ENCODE data around the gene ITGB1. TPM values are rescaled to one million over a fixed set of nuclear protein-coding genes. Genes with fewer than 3 reads are reported as not detected.
A peak's percentile ranks its signal among the peaks of the same experiment; 100 is the strongest.

Gene ITGB1
- total and polyA plus RNA-seq, 9 of the 15 experiments (the other 6 are each of a cell fraction or from before 2014, with no cell fraction given): 40.2 to 194 (median 155) TPM

DNA sequence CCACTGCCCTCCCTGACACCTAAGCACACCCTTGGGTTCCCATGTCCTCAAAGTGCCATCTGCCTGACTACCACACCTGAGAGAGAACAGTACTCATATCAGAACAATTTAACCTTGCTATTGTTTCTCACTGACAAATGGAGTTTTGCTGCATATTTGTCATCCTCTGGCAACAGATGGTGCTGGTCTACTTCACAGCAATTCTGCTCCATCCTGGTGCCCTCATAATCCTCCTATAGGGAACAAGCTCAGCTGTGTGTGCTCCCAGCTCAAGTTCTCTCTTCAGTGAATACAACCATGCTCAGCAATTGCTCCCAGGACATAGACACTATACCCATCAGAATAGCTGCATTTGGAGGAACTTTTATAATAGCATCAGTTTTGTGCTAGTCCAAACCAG, 32.8 kb upstream of the ITGB1 start:
- in situ Hi-C loops (cut with MboI) (no loop called here), intact Hi-C loops (cut with micrococcal nuclease) (no loop called here)
- Histone ChIP-seq H3K4me2 (ENCODE audit: insufficient read depth, low read length) (no peak overlapping the region), H2AFZ (ENCODE audit: low read depth, low read length) (no peak overlapping the region), H3K27me3 (ENCODE audit: control insufficient read depth in 2 of 2, insufficient read depth in 2 of 2, low read length in 2 of 2) (no peaks in the 10 kb centered on the region), H3K4me1 (replicated peaks in 1 of 2; ENCODE audit: control insufficient read depth in 2 of 2, insufficient read depth in 2 of 2, low read length in 2 of 2) (peaks cover 0 to 5% of the 10 kb centered on the region in 2 experiments; a peak in 3 of 5 replicates), H3K79me2 (ENCODE audit: control insufficient read depth, insufficient read depth, low read length) (no peaks in the 10 kb centered on the region), H3K9me3 (replicated peaks; ENCODE audit: control insufficient read depth, insufficient read depth, low read depth, low read length) (no peaks in the 10 kb centered on the region), H3K4me3 (no peak overlapping the region), H4K20me1 (replicated peaks; ENCODE audit: control insufficient read depth, insufficient read depth, low read length) (no peaks in the 10 kb centered on the region), H3K27ac (ENCODE audit: extremely low read depth, low read depth, low read length) (no peak overlapping the region), H3K36me3 (ENCODE audit: control insufficient read depth, insufficient read depth, low read length) (no peaks in the 10 kb centered on the region), H3K9me1 (ENCODE audit: control insufficient read depth, insufficient read depth, low read length) (no peaks in the 10 kb centered on the region), H3K9ac (ENCODE audit: insufficient read depth in 1 of 2, low read depth in 2 of 2, low read length in 2 of 2) (no peak overlapping the region)
- BruUV-seq (replicated peaks): no TSS peak
- FAIRE-seq (no peak), ATAC-seq (no peak), DNase-seq (ENCODE audit: extremely low read depth in 1 of 4, low spot score in 3 of 4) (no peak)
- ChIA-PET CTCF (ENCODE audit: low intra/inter-chr PET ratio) (no interaction called here), POLR2A (interaction anchor here (0.8 to 0.9 kb wide), 2 partner anchors 10 to 11 kb away, joined by 3 read pairs; no protein-coding TSS in a partner anchor)
- TF ChIP-seq, protein P1, sequence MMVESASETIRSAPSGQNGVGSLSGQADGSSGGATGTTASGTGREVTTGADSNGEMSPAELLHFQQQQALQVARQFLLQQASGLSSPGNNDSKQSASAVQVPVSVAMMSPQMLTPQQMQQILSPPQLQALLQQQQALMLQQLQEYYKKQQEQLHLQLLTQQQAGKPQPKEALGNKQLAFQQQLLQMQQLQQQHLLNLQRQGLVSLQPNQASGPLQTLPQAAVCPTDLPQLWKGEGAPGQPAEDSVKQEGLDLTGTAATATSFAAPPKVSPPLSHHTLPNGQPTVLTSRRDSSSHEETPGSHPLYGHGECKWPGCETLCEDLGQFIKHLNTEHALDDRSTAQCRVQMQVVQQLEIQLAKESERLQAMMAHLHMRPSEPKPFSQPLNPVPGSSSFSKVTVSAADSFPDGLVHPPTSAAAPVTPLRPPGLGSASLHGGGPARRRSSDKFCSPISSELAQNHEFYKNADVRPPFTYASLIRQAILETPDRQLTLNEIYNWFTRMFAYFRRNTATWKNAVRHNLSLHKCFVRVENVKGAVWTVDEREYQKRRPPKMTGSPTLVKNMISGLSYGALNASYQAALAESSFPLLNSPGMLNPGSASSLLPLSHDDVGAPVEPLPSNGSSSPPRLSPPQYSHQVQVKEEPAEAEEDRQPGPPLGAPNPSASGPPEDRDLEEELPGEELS (CRISPR knock-in tag; IDR thresholded peaks at IDR 0.05; ENCODE audit: borderline replicate concordance): no peak
- no peak for TF ChIP-seq ZNF644 (tag; IDR thresholded peaks at IDR 0.05; ENCODE audit: low read depth)
- TF ChIP-seq MEIS2 (IDR thresholded peaks at IDR 0.05; ENCODE audit: partially characterized antibody): no peak
- TF ChIP-seq SNRNP70 (optimal IDR thresholded peaks at IDR 0.05; ENCODE audit: low read depth, low read length): no peak
- peak in 1 of 2 experiments; percentile 27; a peak in 1 of 3 replicates for TF ChIP-seq CBX3 (IDR thresholded peaks at IDR 0.05; ENCODE audit: borderline replicate concordance in 1 of 2, low read length in 2 of 2)
- TF ChIP-seq CHD2 (IDR thresholded peaks at IDR 0.05; ENCODE audit: low read depth, low read length): no peak
